IPS DF 4.7 (cell line): ENCODE data around the gene E2F2.

Experiments used
- DNase-seq: peaks from one replicate; pipeline ENCODE4 v3.0.0-alpha.2; 2013; ENCODE audit warnings: low spot score; ENCODE audit errors: extremely low read depth

Gene E2F2

GRCh38 chr1:23530747-23531561, at the start of gene E2F2:
Gene E2F2, minus strand, starts transcription at chr1:23531233. Its CDS starts 440 bp downstream, at chr1:23530793.
- DNase-seq: no peak

GRCh38 chr1:23578997-23579363, 47.9 kb upstream of the E2F2 start:
- DNase-seq: no peak

GRCh38 chr1:23578311-23578996, 47.4 kb upstream of the E2F2 start:
- DNase-seq: no peak

- no peak for DNase-seq
These were observed 46.3 kb upstream of the E2F2 start for GRCh38 chr1:23577056-23578004.

GRCh38 chr1:23576338-23577055, 45.5 kb upstream of the E2F2 start:
- no peak for DNase-seq

- no peak for DNase-seq
These were observed 44.3 kb upstream of the E2F2 start for GRCh38 chr1:23575226-23575810.

GRCh38 chr1:23574265-23574754, 43.3 kb upstream of the E2F2 start:
- DNase-seq: no peak

GRCh38 chr1:23573574-23574182, 42.6 kb upstream of the E2F2 start:
- no peak for DNase-seq

GRCh38 chr1:23571465-23571864, 40.4 kb upstream of the E2F2 start:
- DNase-seq: no peak

- DNase-seq: no peak
These were observed 39.1 kb upstream of the E2F2 start for GRCh38 chr1:23570001-23570691.

- no peak for DNase-seq
These were observed 37.8 kb upstream of the E2F2 start for GRCh38 chr1:23568608-23569383.

GRCh38 chr1:23567996-23568607, 37.1 kb upstream of the E2F2 start:
- DNase-seq: no peak

- no peak for DNase-seq
These were observed 36.6 kb upstream of the E2F2 start for GRCh38 chr1:23567629-23567995.

- no peak for DNase-seq
These were observed 35.3 kb upstream of the E2F2 start for GRCh38 chr1:23566304-23566703.

GRCh38 chr1:23565776-23566175, 34.7 kb upstream of the E2F2 start:
- DNase-seq: no peak

- no peak for DNase-seq
These were observed 33.6 kb upstream of the E2F2 start for GRCh38 chr1:23564529-23565122.

GRCh38 chr1:23563755-23564374, 32.8 kb upstream of the E2F2 start:
- DNase-seq: no peak

- DNase-seq: no peak
These were observed 32.0 kb upstream of the E2F2 start for GRCh38 chr1:23563003-23563402.
